Endodermal cell (in vitro differentiated cells): Measurements from ENCODE around the gene FYCO1. TPM values are rescaled to one million over a fixed set of nuclear protein-coding genes. Genes with fewer than 3 reads are reported as not detected.

Experiments used
- DNase-seq: peaks from one replicate; pipeline ENCODE4 v3.0.0-alpha.2; 2017
- H3K27ac ChIP-seq: 2 replicates; pipeline ENCODE4 v1.5.1; 2013; ENCODE audit warnings: mild to moderate bottlenecking, low read depth, low read length, moderate library complexity
- H3K27me3 ChIP-seq: 2 replicates; pipeline ENCODE4 v1.6.1; 2013; ENCODE audit warnings: mild to moderate bottlenecking, low read length, moderate library complexity; ENCODE audit not compliant: insufficient read depth, control insufficient read depth, poor library complexity, severe bottlenecking
- H3K36me3 ChIP-seq: 2 replicates; pipeline ENCODE4 v1.7.0; 2013; ENCODE audit warnings: mild to moderate bottlenecking, low read length, moderate library complexity; ENCODE audit not compliant: control insufficient read depth, insufficient read depth
- H3K4me1 ChIP-seq: one replicate; pipeline ENCODE4 v1.7.0; 2013; ENCODE audit warnings: low read length; ENCODE audit not compliant: control insufficient read depth, insufficient read depth
- H3K4me3 ChIP-seq: 2 replicates; pipeline ENCODE4 v1.5.1; 2013; ENCODE audit warnings: mild to moderate bottlenecking, low read length, moderate library complexity
- H3K9ac ChIP-seq: 2 replicates; pipeline ENCODE4 v1.6.1; 2013; ENCODE audit warnings: mild to moderate bottlenecking, low read length, moderate library complexity; ENCODE audit not compliant: poor library complexity, severe bottlenecking; ENCODE audit errors: extremely low read depth
- H3K9me3 ChIP-seq: 2 replicates; pipeline ENCODE4 v1.6.1; 2013; ENCODE audit warnings: mild to moderate bottlenecking, low read length, moderate library complexity; ENCODE audit not compliant: control insufficient read depth
- H3K27ac Mint-ChIP-seq: 2 replicates; pipeline ENCODE4 v1.8.0; 2020; ENCODE audit warnings: mixed read lengths
- H3K27me3 Mint-ChIP-seq: 2 replicates; pipeline ENCODE4 v1.8.0; 2021; ENCODE audit warnings: mild to moderate bottlenecking, mixed read lengths; ENCODE audit not compliant: insufficient read depth
- H3K36me3 Mint-ChIP-seq: 2 replicates; pipeline ENCODE4 v1.8.0; 2020; ENCODE audit warnings: low read depth, mixed read lengths
- H3K4me1 Mint-ChIP-seq: 2 replicates; pipeline ENCODE4 v1.8.0; 2020; ENCODE audit warnings: mixed read lengths
- H3K4me3 Mint-ChIP-seq: 2 replicates; pipeline ENCODE4 v1.8.0; 2020; ENCODE audit warnings: mild to moderate bottlenecking, moderate library complexity, mixed read lengths
- H3K9me3 Mint-ChIP-seq: 2 replicates; pipeline ENCODE4 v1.8.0; 2020; ENCODE audit warnings: mild to moderate bottlenecking, mixed read lengths
- WGBS, 2 experiments: methylation state at CpG; one replicate each; pipeline versions ENCODE4 v1.1.5 to v1.1.7; 2013; ENCODE audit warnings: missing lambda C conversion rate in 2 of 2, mixed read lengths in 1 of 2; ENCODE audit not compliant: insufficient coverage in 1 of 2, insufficient read length in 1 of 2; 5-methylcytosine and 5-hydroxymethylcytosine counted together
- total RNA-seq, 2 donors: library from RNA; stranded (reverse); fragmentation: NEBNext Ultra II Directional in 1 of 2; extraction: Animal tissue kit (Norgen Biotek cat#: 25700) in 1 of 2; gene quantifications; 2 replicates in 1 of 2; 3 replicates in 1 of 2; pipeline ENCODE4 v1.2.1, GENCODE V29; 2021
- TF ChIP-seq, protein P1 (sequence below): fragments of 200-600 bp; sonication (generic); conservative IDR thresholded peaks from 2 replicates; pipeline ENCODE4 v1.5.0; 2021; ENCODE audit warnings: antibody characterized with exemption, mild to moderate bottlenecking

The FYCO1 gene
- total RNA-seq, 2 donors from 2014 or later = 11.3 to 11.8 TPM

DNA sequence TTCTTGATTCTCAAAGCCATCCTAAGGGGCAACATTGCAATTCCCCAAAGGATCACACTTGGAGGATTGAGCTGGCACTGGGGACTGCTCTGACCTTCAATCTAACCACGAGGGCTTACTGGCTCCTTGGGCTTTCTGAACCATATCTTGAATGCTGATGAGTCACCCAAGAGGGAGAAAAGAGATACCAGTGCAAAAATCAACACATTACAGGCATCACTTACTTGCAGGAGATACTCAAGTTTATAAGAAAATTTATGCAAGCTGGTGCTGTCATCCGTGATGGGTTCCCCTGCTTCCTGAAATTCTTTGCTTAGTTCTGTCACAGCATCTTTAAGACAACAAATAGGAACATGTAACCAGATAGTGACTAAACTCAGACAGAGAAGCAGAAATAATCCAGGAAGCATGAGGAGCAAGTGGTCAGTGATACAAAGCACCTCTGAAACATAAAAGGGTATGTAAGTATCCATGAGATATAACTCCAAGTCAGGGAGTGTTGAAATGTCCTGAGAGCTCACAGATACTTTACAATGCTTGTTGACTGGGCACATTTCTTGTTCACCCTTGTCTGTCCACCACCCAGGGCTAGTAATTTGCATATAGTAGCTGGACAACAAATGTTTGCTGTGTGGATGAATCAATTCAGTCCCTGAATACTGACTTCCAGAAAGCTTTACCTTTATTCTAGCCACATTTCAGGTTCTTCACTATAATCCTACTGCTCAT, 14.1 kb downstream of the FYCO1 start:
- Mint-ChIP-seq H3K27me3 (no peaks in the 10 kb centered on the region), H3K4me3 (no peak overlapping the region), H3K4me1 (peaks cover 10% of the 10 kb centered on the region), H3K27ac (no peak overlapping the region), H3K9me3 (no peaks in the 10 kb centered on the region), H3K36me3 (peaks cover 43% of the 10 kb centered on the region)
- Histone ChIP-seq H3K27ac (no peak overlapping the region), H3K4me3 (no peak overlapping the region), H3K9me3 (no peaks in the 10 kb centered on the region), H3K9ac (no peak overlapping the region), H3K4me1 (peaks cover 13% of the 10 kb centered on the region), H3K27me3 (no peaks in the 10 kb centered on the region), H3K36me3 (peaks cover 65% of the 10 kb centered on the region)
- 84 to 100% methylated on average over 2 of the region's 2 CpGs for WGBS, 2 experiments
- TF ChIP-seq, protein P1, sequence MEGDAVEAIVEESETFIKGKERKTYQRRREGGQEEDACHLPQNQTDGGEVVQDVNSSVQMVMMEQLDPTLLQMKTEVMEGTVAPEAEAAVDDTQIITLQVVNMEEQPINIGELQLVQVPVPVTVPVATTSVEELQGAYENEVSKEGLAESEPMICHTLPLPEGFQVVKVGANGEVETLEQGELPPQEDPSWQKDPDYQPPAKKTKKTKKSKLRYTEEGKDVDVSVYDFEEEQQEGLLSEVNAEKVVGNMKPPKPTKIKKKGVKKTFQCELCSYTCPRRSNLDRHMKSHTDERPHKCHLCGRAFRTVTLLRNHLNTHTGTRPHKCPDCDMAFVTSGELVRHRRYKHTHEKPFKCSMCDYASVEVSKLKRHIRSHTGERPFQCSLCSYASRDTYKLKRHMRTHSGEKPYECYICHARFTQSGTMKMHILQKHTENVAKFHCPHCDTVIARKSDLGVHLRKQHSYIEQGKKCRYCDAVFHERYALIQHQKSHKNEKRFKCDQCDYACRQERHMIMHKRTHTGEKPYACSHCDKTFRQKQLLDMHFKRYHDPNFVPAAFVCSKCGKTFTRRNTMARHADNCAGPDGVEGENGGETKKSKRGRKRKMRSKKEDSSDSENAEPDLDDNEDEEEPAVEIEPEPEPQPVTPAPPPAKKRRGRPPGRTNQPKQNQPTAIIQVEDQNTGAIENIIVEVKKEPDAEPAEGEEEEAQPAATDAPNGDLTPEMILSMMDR = no peak
- no peak for DNase-seq

DNA sequence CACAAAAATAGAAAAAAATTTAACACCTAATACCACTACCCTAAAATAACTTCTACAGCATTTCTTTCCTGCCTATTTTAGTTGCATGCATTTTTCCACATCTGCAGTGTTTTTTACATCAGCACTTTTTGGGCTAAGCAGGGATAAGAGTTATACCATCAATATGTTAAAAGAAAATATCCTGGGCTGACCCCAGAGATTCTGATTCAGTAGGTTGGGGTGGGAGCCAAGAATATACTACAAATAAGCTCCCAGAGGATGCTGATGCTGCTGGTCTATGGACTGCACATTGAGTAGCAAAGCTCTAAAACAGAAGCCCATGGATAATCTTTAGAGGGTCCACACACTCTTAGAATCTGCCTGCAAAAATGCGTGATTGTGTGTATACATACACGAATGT, 14.8 kb downstream of the FYCO1 start:
- Histone ChIP-seq H3K27ac (no peak overlapping the region), H3K36me3 (peaks cover 70% of the 10 kb centered on the region), H3K9me3 (no peaks in the 10 kb centered on the region), H3K27me3 (no peaks in the 10 kb centered on the region), H3K4me1 (peaks cover 6% of the 10 kb centered on the region), H3K4me3 (no peak overlapping the region), H3K9ac (no peak overlapping the region)
- no peaks in the 10 kb centered on the region for H3K27me3 Mint-ChIP-seq
- 90 to 96% methylated on average over 2 of the region's 2 CpGs for WGBS, 2 experiments
- H3K4me3 Mint-ChIP-seq = no peak overlapping the region
- H3K4me1 Mint-ChIP-seq = peaks cover 3% of the 10 kb centered on the region
- no peaks in the 10 kb centered on the region for H3K9me3 Mint-ChIP-seq
- H3K36me3 Mint-ChIP-seq = peaks cover 47% of the 10 kb centered on the region
- TF ChIP-seq, protein P1 = no peak
- no peak for DNase-seq
- H3K27ac Mint-ChIP-seq = no peak overlapping the region

DNA sequence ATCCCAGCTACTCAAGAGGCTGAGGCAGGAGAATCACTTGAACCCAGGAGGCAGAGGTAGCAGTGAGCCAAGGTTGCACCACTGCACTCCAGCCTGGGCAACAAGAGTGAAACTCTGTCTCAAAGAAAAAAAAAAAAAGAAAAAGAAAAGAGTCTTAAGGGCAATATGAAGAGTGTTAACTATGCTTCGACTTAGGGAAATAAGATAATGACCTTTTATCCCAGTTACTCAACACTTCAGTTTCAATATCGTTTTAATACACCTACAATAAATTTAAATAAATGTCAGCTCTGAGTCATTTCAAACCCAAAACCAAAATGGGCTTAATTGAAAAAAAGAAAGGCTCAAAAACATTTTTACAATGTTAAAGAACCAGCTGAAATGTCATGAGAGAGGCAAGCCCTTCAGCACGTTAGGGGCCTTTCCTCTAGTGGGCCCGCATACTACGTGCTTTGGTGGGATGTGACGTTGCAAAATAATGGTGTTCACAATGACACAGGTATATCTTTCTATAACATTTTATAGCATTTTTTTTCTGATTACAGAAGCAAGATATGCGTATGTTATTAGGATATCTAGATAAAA, 15.3 kb downstream of the FYCO1 start:
- no peak overlapping the region for H3K4me3 Mint-ChIP-seq
- TF ChIP-seq, protein P1 = no peak
- H3K36me3 Mint-ChIP-seq = peaks cover 50% of the 10 kb centered on the region
- H3K27ac ChIP-seq = no peak overlapping the region
- peaks cover under 1% of the 10 kb centered on the region for H3K4me1 ChIP-seq
- H3K27me3 ChIP-seq = no peaks in the 10 kb centered on the region
- DNase-seq = no peak
- no peaks in the 10 kb centered on the region for H3K27me3 Mint-ChIP-seq
- H3K36me3 ChIP-seq = peaks cover 70% of the 10 kb centered on the region
- WGBS, 2 experiments = 97% methylated on average over 6 of the region's 7 CpGs; no CpG with 5 or more reads in 1 of the 2 experiments
- no peak overlapping the region for H3K4me3 ChIP-seq
- H3K9me3 ChIP-seq = no peaks in the 10 kb centered on the region
- no peak overlapping the region for H3K9ac ChIP-seq
- no peak overlapping the region for H3K27ac Mint-ChIP-seq
- no peaks in the 10 kb centered on the region for H3K4me1 Mint-ChIP-seq
- no peaks in the 10 kb centered on the region for H3K9me3 Mint-ChIP-seq
